Measurements from ENCODE around the gene RNLS.

Gene RNLS

DNA sequence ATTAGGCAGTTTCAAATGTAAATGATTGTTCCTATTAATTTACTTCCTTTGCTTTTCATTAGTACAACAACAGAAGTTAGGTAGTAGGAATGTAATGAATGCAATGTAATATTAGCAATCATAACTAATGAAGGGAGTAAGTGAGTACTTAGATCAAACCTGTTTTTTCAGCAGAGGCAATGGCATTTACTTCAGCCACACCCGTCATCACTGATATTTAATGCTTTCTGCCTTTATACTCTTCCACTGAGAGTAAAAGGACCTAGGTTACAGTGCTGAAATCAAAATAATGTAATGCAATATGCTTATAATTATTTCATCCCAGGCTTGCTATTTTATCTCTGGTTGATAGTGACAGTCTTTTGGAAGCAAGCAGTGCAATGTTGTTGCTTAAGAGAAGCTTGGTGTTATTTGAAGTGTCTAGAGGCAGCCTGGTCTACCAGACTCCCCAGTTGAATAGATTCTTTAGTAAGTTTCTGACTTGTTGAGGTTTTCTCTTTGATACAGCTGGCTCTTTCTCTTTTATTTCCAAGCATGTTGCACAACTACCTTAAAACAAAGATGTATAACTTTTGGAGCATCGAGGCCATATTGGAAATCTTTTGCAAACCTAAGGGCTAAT, 149.4 kb downstream of the RNLS start:
- TF ChIP-seq, protein P1, sequence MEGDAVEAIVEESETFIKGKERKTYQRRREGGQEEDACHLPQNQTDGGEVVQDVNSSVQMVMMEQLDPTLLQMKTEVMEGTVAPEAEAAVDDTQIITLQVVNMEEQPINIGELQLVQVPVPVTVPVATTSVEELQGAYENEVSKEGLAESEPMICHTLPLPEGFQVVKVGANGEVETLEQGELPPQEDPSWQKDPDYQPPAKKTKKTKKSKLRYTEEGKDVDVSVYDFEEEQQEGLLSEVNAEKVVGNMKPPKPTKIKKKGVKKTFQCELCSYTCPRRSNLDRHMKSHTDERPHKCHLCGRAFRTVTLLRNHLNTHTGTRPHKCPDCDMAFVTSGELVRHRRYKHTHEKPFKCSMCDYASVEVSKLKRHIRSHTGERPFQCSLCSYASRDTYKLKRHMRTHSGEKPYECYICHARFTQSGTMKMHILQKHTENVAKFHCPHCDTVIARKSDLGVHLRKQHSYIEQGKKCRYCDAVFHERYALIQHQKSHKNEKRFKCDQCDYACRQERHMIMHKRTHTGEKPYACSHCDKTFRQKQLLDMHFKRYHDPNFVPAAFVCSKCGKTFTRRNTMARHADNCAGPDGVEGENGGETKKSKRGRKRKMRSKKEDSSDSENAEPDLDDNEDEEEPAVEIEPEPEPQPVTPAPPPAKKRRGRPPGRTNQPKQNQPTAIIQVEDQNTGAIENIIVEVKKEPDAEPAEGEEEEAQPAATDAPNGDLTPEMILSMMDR (IDR thresholded peaks at IDR 0.05; ENCODE audit: low read depth, low read length): no peak

DNA sequence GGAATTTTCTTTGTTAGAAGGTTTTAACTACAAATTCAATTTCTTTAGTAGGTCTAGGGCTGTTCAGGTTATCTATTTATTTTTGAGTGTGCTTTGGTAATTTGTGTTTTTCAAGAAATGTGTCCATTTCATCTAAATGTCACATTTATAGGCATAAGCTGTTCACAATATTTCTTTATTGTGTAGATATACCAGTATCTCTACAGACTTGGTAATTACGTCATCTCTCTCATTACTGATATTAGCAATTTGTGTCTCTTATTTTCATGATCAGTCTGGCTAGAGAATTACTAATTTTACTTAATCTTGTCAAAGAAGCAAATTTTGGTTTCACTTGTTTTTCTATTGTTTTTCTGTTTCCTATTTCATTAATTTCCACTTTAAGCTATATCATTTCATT, 152.0 kb downstream of the RNLS start:
- no peak for DNase-seq (ENCODE audit: extremely low read depth, low read depth)
- TF ChIP-seq, protein P1 (IDR thresholded peaks at IDR 0.05; ENCODE audit: low read depth, low read length): no peak

More for the DNA sequence above, 149.4 kb downstream of the RNLS start:
- DNase-seq (ENCODE audit: extremely low read depth, low read depth): no peak

DNA sequence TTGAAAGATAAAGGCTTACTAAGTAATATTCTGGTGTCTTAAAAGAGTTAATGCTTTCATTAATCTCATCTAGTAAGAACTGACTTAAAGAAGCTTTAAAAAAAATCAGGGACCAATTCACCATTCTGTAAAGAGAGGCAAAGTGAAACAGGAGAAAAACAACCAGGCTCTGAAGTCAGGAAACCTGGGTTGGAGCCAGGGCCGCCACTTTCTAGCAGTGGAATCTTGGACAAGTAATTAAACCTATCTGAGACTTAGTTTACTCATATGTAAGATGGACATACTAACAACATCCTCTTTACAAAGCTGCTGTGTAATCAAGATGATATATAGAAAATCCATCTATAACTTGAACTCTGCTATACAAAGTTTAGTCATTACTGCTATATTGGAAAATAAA, 154.1 kb downstream of the RNLS start:
- no peak for DNase-seq (ENCODE audit: extremely low read depth, low read depth)
- TF ChIP-seq, protein P1 (IDR thresholded peaks at IDR 0.05; ENCODE audit: low read depth, low read length): no peak

DNA sequence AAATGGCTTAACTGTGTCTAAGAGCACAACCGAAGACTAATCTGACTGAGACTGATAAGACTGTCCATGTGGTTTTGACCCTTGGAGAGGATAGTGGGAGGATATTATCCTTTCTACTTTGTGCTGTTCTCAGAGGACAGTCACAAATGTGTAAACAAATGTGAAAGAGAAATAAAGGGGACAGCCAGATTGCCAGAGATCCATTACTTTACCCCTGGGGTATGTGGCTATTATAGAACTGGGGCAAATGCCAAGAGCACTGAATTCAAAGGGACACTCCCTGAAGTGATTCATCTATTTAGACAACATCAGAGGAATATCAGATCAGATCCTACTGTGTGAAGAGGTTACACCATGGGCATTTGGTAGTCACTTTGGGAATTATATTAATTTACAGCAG, 154.7 kb downstream of the RNLS start:
- TF ChIP-seq, protein P1 (IDR thresholded peaks at IDR 0.05; ENCODE audit: low read depth, low read length): no peak
- no peak for DNase-seq (ENCODE audit: extremely low read depth, low read depth)

DNA sequence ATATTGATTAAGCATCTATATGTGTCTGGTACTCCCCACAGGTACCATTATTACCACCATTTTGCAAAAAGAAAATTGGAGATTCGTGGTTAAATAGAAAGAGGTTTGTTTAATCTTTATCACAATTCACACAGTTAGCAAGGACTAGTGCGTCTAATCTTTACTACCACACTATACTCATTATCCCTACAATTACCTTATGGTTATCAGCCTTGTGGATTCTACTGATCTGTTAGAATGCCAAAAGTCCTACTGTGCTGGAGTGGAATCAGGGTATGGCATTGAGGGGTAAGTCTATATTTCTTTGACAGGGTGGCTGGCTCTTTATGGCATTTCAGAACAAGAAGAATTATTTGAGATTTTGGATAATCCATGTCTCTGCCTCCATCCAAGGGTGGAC, 156.1 kb downstream of the RNLS start:
- TF ChIP-seq, protein P1 (IDR thresholded peaks at IDR 0.05; ENCODE audit: low read depth, low read length): no peak

DNA sequence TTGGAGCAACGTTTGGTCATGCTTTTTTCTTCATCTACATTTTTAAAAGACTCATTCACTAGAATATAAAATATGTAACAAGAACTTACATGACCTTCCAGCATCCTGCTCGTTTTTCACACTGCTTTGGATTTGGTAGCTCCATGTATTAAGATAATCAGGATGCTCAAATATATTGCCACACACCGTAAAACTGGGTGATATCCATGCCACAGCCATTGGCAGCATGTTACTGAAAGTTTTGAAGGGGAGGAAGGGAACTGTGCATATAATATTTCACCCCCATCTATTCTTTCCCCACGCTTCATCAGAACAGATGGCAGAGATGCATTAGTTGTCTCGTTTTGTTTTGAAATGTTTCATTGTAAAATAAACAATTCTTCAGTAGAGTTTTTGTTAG, 158.2 kb downstream of the RNLS start:
- TF ChIP-seq, protein P1 (IDR thresholded peaks at IDR 0.05; ENCODE audit: low read depth, low read length): no peak
- no peak for DNase-seq (ENCODE audit: extremely low read depth, low read depth)

More for the DNA sequence above, 156.1 kb downstream of the RNLS start:
- DNase-seq (ENCODE audit: extremely low read depth, low read depth): no peak

DNA sequence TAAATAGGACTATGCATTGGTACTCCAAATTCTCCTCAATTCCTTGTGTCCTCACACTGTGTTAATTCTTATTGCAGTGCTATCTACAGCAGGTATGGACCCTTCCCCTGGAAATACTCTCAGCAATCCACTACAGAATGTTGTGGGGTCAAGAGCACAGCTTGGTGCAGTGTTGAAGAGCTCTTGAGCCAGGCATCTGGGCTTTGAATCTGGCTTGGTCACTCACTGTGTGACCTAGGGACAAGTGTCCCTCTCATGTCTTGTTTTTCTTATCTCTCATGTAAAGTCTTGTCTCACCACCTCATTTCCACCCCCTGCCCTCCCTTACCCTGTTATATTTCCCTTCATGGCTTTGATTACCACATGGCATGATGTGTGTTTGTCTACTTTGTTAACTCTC, 159.4 kb downstream of the RNLS start:
- DNase-seq (ENCODE audit: extremely low read depth, low read depth): no peak
- TF ChIP-seq, protein P1 (IDR thresholded peaks at IDR 0.05; ENCODE audit: low read depth, low read length): no peak

Measured in AG09319 (cell line).